ENCODE measurements around the gene DLGAP5.
A peak's percentile ranks its signal among the peaks of the same experiment; 100 is the strongest.

DLGAP5 gene

DNA sequence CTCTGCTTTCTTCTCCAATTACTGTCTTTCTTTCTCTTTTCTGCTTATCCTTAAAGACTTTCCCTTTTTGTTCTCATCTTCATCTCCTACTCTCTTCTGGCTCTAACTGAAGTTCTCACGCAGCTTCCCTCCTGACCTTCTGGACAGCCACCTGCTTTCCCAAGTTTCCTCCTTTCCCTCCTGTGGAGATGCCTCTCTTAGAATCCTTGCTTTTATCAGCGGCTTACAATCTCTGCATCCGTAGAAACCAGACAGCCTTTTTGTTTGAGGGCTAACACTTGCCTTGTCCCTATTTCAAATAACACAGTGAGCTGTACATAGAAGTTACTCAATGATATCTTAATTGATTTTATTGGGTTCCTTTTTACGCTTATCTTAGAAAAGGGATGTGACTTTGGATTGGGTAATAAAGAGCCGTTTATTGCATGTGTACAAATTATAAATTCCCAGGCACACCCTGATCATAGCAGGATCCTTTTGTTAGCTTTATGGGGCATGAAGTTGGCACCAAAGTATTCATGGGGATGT lies 64.4 kb downstream of the DLGAP5 start:
- no peak overlapping the region for H3K4me3 ChIP-seq (ENCODE audit: low read depth, low read length)
- DNase-seq (ENCODE audit: low read depth), result peak; percentile 74
- TF ChIP-seq, protein P1, sequence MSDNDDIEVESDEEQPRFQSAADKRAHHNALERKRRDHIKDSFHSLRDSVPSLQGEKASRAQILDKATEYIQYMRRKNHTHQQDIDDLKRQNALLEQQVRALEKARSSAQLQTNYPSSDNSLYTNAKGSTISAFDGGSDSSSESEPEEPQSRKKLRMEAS (IDR thresholded peaks at IDR 0.05; ENCODE audit: low read depth, low read length), result no peak
- TF ChIP-seq POLR2A (IDR thresholded peaks at IDR 0.05; ENCODE audit: extremely low read depth, insufficient read length) (no peak), MYC (IDR thresholded peaks at IDR 0.05; ENCODE audit: low read depth, low read length) (no peak)
- TF ChIP-seq, protein P2, sequence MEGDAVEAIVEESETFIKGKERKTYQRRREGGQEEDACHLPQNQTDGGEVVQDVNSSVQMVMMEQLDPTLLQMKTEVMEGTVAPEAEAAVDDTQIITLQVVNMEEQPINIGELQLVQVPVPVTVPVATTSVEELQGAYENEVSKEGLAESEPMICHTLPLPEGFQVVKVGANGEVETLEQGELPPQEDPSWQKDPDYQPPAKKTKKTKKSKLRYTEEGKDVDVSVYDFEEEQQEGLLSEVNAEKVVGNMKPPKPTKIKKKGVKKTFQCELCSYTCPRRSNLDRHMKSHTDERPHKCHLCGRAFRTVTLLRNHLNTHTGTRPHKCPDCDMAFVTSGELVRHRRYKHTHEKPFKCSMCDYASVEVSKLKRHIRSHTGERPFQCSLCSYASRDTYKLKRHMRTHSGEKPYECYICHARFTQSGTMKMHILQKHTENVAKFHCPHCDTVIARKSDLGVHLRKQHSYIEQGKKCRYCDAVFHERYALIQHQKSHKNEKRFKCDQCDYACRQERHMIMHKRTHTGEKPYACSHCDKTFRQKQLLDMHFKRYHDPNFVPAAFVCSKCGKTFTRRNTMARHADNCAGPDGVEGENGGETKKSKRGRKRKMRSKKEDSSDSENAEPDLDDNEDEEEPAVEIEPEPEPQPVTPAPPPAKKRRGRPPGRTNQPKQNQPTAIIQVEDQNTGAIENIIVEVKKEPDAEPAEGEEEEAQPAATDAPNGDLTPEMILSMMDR (IDR thresholded peaks at IDR 0.05; ENCODE audit: low read depth, low read length), result no peak

DNA sequence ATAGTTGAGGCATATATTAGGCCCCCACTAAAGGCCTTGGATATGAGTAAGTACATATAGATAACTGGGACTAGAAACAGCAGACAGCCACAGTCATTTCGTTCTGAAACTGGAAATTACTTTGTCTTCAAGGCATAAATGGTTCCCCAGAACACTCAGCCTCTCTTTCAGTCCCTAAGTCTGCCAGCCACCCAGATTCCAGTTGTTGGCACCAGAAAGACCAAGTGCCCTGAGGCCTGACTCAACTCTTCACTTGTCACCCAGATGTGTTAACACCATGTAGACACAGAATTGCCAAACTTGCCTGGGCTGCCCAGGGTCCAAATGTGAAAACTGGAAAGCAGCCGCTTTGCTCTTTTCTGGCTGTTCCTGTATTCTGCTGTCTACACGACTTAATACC lies 65.4 kb downstream of the DLGAP5 start:
- no peak for TF ChIP-seq POLR2A (IDR thresholded peaks at IDR 0.05; ENCODE audit: extremely low read depth, insufficient read length)
- TF ChIP-seq, protein P1 (IDR thresholded peaks at IDR 0.05; ENCODE audit: low read depth, low read length), result no peak
- TF ChIP-seq, protein P2 (IDR thresholded peaks at IDR 0.05; ENCODE audit: low read depth, low read length), result no peak
- TF ChIP-seq MYC (IDR thresholded peaks at IDR 0.05; ENCODE audit: low read depth, low read length), result no peak
- no peak for DNase-seq (ENCODE audit: low read depth)
- no peak overlapping the region for H3K4me3 ChIP-seq (ENCODE audit: low read depth, low read length)

DNA sequence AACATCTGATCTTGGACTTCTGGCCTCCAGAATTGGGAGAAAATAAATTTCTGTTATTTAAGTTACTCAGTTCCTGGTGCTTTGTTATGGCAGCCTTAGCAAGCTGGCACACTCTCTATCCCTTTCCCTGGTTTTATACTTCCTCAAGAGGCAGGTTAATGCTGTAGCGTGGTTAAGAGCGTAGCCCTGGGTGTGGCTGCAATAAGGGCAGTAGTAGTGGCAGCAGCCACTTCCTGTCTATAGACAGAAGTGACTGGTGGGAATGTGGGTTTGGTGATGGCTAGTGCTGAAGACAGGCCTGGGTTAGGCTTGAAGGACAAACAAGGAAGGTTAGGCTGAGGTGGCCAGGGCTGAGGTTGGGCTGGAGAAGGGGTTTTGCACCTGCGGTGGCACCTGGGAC lies 66.0 kb downstream of the DLGAP5 start:
- no peak overlapping the region for H3K4me3 ChIP-seq (ENCODE audit: low read depth, low read length)
- TF ChIP-seq, protein P2 (IDR thresholded peaks at IDR 0.05; ENCODE audit: low read depth, low read length), result no peak
- TF ChIP-seq MYC (IDR thresholded peaks at IDR 0.05; ENCODE audit: low read depth, low read length) (peak; percentile 70), POLR2A (IDR thresholded peaks at IDR 0.05; ENCODE audit: extremely low read depth, insufficient read length) (no peak)
- TF ChIP-seq, protein P1 (IDR thresholded peaks at IDR 0.05; ENCODE audit: low read depth, low read length), result peak; percentile 75; the same call in 1 of the 2 replicates
- peak; percentile 89 for DNase-seq (ENCODE audit: low read depth)

DNA sequence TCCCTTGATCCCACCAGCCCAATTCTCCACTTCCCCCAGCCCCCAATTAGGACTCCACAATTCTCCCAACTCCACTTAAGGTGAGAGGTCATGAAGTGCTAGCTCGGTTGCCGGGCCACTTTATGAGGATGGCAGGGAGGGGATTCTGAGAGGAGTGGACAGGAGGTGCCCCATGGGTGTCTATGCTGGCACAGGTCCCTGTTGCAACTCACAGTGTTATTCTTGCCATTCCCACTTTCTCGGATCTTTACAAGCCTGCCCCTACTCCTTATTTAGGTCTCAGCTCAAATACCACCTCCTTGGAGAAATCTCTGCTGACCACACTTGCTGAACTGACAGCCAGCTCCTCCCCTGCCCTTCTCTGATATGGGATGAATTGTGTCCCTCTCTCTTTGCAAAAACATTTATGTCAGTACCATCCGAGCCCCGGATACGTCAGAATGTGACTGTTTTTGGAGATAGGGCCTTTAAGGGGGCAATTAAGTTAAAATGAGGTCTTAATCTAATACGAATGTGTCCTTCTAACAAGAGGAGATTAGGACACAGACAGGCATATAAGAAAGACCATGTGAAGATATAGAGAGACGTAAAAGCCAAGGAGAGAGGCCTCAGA lies 66.5 kb downstream of the DLGAP5 start:
- DNase-seq (ENCODE audit: low read depth), result no peak
- no peak overlapping the region for H3K4me3 ChIP-seq (ENCODE audit: low read depth, low read length)
- TF ChIP-seq POLR2A (IDR thresholded peaks at IDR 0.05; ENCODE audit: extremely low read depth, insufficient read length) (no peak), MYC (IDR thresholded peaks at IDR 0.05; ENCODE audit: low read depth, low read length) (no peak)
- TF ChIP-seq, protein P1 (IDR thresholded peaks at IDR 0.05; ENCODE audit: low read depth, low read length), result no peak
- TF ChIP-seq, protein P2 (IDR thresholded peaks at IDR 0.05; ENCODE audit: low read depth, low read length), result no peak

DNA sequence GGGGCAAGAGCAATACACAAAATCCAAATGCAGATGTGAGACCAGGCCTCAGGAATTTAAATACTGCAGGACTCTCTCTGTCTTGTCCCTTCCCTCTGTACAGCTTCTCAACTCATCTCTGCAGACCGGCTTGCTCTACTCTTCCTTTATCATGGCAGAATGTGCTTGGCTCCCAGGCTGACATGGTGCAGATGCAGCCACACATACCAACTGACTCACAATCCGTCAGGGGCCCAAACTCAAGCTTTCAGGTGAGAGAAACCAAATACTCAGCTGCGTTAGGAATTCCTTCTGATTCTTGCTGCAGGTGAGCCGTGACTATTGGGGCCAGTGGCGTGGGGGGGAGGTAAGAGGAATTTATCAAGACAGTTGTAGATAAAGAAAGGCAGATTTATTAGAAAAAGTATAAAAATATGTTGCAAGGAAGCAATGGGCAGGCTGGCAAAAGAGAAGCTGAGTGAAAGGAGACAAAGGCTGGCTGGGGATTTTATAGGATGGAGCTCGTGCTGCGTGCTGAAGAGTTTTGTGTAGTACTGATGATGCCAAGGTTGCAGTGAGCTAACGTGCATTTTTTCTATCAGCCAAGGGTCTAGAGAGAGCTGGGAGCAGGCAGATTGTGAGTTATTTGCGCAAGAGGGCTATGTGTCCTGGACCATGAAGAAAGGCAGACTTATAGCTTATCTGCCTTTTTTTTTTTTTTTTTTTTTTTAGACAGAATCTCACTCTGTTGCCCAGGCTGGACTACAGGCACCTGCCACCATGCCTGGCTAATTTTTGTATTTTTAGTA lies 67.3 kb downstream of the DLGAP5 start:
- DNase-seq (ENCODE audit: low read depth), result no peak
- H3K4me3 ChIP-seq (ENCODE audit: low read depth, low read length), result no peak overlapping the region
- TF ChIP-seq POLR2A (IDR thresholded peaks at IDR 0.05; ENCODE audit: extremely low read depth, insufficient read length), result no peak
- no peak for TF ChIP-seq MYC (IDR thresholded peaks at IDR 0.05; ENCODE audit: low read depth, low read length)
- TF ChIP-seq, protein P1 (IDR thresholded peaks at IDR 0.05; ENCODE audit: low read depth, low read length), result no peak
- TF ChIP-seq, protein P2 (IDR thresholded peaks at IDR 0.05; ENCODE audit: low read depth, low read length), result no peak
